Lower leg skin (tissue), 3 donors: ENCODE results near the gene GAST.

ENCODE experiments used
- CTCF ChIP-seq, 3 donors: fragments of 450-650 bp; IDR thresholded peaks; one replicate each; pipeline ENCODE4 v1.5.1; 2016; ENCODE audit warnings: antibody characterized with exemption in 3 of 3, mild to moderate bottlenecking in 3 of 3, moderate library complexity in 2 of 3
- POLR2A ChIP-seq, 2 donors: fragments of 450-650 bp; IDR thresholded peaks; one replicate each; pipeline ENCODE4 v1.6.1; 2016 to 2017; ENCODE audit warnings: antibody characterized with exemption in 2 of 2, mild to moderate bottlenecking in 1 of 2, moderate library complexity in 1 of 2

GRCh38 chr17:41702712-41703111 lies 9.4 kb upstream of the GAST start:
- no peak for TF ChIP-seq POLR2A (IDR thresholded peaks at IDR 0.05)
- no peak for TF ChIP-seq CTCF (IDR thresholded peaks at IDR 0.05)
